ENCODE measurements around the gene SCAANT1. TPM values are rescaled to one million over a fixed set of nuclear protein-coding genes. Genes with fewer than 3 reads are reported as not detected.

SCAANT1 gene
- total and polyA plus RNA-seq, 8 donors = not detected

DNA sequence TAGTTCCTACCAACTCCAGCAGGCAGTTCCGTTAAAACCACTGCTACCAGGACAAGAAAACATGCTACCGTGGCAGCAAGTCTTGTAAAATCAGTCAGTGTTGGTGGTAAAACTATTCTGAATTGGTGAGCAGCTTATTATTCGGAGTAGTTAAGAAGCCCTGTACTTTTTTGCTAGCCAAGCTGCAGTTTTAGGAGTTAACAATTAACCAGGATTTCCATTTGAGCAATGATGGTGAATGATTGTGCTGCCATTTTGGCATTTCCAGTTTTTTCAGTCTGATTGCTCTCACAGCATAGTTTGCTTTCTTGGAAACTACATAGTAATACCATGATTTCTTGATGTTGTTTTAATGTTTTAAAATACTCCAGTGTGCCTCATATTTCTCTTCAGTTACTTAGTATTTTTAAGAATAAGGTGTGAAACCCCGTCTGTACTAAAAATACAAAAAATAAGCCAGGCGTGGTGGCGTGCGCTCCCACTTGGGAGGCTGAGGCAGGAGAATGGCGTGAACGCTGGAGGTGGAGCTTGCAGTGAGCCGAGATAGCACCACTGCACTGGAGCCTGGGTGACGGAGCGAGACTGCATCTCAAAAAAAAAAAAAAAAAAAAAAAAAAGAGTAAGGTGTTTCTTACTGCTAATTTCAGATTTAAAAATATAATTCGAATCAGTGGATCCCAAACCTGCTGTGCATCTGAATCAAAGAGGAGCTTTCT, 43.8 kb upstream of the SCAANT1 start:
- H3K9me3 ChIP-seq = no peaks in the 10 kb centered on the region

GRCh38 chr3:63955036-63955650, 43.0 kb upstream of the SCAANT1 start:
- Histone ChIP-seq H3K27me3 (no peaks in the 10 kb centered on the region), H3K36me3 (peaks cover 0 to 25% (median 15%) of the 10 kb centered on the region in 4 donors), H3K4me1 (peaks cover 10 to 76% (median 44%) of the 10 kb centered on the region in 4 donors), H3K4me3 (no peak overlapping the region), H3K27ac (peak overlapping the region in 1 of 5 donors; percentile 29), H3K9me3 (no peaks in the 10 kb centered on the region)
- intact Hi-C loops (cut with DNase I; ENCODE audit: low total_unique reads) = no loop called here
- DNase-seq = no peak
- TF ChIP-seq POLR2A (IDR thresholded peaks at IDR 0.05) = no peak
- TF ChIP-seq EP300 (IDR thresholded peaks at IDR 0.05) = no peak
- no peak for TF ChIP-seq POLR2AphosphoS5 (IDR thresholded peaks at IDR 0.05)
- TF ChIP-seq, protein P1, sequence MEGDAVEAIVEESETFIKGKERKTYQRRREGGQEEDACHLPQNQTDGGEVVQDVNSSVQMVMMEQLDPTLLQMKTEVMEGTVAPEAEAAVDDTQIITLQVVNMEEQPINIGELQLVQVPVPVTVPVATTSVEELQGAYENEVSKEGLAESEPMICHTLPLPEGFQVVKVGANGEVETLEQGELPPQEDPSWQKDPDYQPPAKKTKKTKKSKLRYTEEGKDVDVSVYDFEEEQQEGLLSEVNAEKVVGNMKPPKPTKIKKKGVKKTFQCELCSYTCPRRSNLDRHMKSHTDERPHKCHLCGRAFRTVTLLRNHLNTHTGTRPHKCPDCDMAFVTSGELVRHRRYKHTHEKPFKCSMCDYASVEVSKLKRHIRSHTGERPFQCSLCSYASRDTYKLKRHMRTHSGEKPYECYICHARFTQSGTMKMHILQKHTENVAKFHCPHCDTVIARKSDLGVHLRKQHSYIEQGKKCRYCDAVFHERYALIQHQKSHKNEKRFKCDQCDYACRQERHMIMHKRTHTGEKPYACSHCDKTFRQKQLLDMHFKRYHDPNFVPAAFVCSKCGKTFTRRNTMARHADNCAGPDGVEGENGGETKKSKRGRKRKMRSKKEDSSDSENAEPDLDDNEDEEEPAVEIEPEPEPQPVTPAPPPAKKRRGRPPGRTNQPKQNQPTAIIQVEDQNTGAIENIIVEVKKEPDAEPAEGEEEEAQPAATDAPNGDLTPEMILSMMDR (IDR thresholded peaks at IDR 0.05) = no peak
- 51 to 78% (median 59%) methylated on average over 3 of the region's 3 CpGs for WGBS, 5 donors

More for the DNA sequence above, 43.8 kb upstream of the SCAANT1 start:
- Histone ChIP-seq H3K36me3 (peaks cover 0 to 25% (median 15%) of the 10 kb centered on the region in 4 donors), H3K4me1 (peaks cover 16 to 76% (median 44%) of the 10 kb centered on the region in 4 donors), H3K27me3 (no peaks in the 10 kb centered on the region), H3K27ac (peak overlapping the region in 3 of 5 donors; percentile 20 to 60 (median 29)), H3K4me3 (no peak overlapping the region)
- TF ChIP-seq POLR2AphosphoS5 (IDR thresholded peaks at IDR 0.05) (no peak), POLR2A (IDR thresholded peaks at IDR 0.05) (no peak), EP300 (IDR thresholded peaks at IDR 0.05) (no peak)
- TF ChIP-seq, protein P1 (IDR thresholded peaks at IDR 0.05) = no peak
- peak in 1 of 2 donors; percentile 41 for DNase-seq
- intact Hi-C loops (cut with DNase I; ENCODE audit: low total_unique reads) = no loop called here
- WGBS, 5 donors = 56 to 83% (median 68%) methylated on average over 13 of the region's 13 CpGs

- WGBS, 5 donors = 86 to 96% (median 91%) methylated on average over 5 of the region's 5 CpGs
- DNase-seq = no peak
- Histone ChIP-seq H3K4me3 (no peak overlapping the region), H3K27ac (no peak overlapping the region), H3K4me1 (peaks cover 4 to 76% (median 39%) of the 10 kb centered on the region in 4 donors), H3K9me3 (no peaks in the 10 kb centered on the region), H3K36me3 (peaks cover 0 to 25% (median 15%) of the 10 kb centered on the region in 4 donors), H3K27me3 (no peaks in the 10 kb centered on the region)
- TF ChIP-seq POLR2A (IDR thresholded peaks at IDR 0.05) (no peak), POLR2AphosphoS5 (IDR thresholded peaks at IDR 0.05) (no peak), EP300 (IDR thresholded peaks at IDR 0.05) (no peak)
- TF ChIP-seq, protein P1 (IDR thresholded peaks at IDR 0.05) = no peak
- intact Hi-C loops (cut with DNase I; ENCODE audit: low total_unique reads) = no loop called here
These were observed 42.0 kb upstream of the SCAANT1 start for GRCh38 chr3:63954182-63954581.

- H3K4me1 ChIP-seq = peaks cover 4 to 77% (median 50%) of the 10 kb centered on the region in 4 donors
- intact Hi-C loops (cut with DNase I; ENCODE audit: low total_unique reads) = no loop called here
- 31 to 60% (median 50%) methylated on average over 2 of the region's 2 CpGs for WGBS, 5 donors
These were observed 40.0 kb upstream of the SCAANT1 start for GRCh38 chr3:63952248-63952594.

More at GRCh38 chr3:63952248-63952594, 40.0 kb upstream of the SCAANT1 start:
- no peaks in the 10 kb centered on the region for H3K9me3 ChIP-seq
- peak overlapping the region in 3 of 5 donors; percentile 10 to 40 (median 13) for H3K27ac ChIP-seq
- no peaks in the 10 kb centered on the region for H3K27me3 ChIP-seq
- H3K4me3 ChIP-seq = no peak overlapping the region
- H3K36me3 ChIP-seq = peaks cover 0 to 25% (median 15%) of the 10 kb centered on the region in 4 donors
- TF ChIP-seq POLR2AphosphoS5 (IDR thresholded peaks at IDR 0.05) = no peak
- no peak for TF ChIP-seq POLR2A (IDR thresholded peaks at IDR 0.05)
- no peak for TF ChIP-seq EP300 (IDR thresholded peaks at IDR 0.05)
- TF ChIP-seq, protein P1 (IDR thresholded peaks at IDR 0.05) = no peak
- peak in 1 of 2 donors; percentile 36 for DNase-seq

Data from stomach (tissue), 9 donors.